ENCODE data around the gene CDH13.

The CDH13 gene

DNA sequence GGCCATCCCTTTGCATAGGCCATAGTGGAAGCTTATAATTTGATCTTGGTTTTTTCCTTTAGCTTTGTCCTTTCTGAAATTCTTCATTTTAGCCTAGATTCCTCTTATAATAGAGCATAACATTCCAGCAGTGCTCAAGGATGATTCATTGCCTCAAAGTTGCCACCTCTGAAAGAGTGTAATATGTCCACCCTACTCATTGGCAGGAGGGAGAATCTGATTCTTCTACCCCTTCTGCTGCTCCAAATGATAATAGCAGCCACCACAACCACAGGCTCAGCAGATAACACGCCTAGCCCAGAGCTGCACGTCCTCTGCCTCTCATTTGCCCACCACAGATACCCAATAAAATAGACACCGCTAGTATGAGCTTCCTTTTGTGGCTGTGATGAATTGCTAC is 843.6 kb downstream of the CDH13 start:
- DNase-seq = no peak

DNA sequence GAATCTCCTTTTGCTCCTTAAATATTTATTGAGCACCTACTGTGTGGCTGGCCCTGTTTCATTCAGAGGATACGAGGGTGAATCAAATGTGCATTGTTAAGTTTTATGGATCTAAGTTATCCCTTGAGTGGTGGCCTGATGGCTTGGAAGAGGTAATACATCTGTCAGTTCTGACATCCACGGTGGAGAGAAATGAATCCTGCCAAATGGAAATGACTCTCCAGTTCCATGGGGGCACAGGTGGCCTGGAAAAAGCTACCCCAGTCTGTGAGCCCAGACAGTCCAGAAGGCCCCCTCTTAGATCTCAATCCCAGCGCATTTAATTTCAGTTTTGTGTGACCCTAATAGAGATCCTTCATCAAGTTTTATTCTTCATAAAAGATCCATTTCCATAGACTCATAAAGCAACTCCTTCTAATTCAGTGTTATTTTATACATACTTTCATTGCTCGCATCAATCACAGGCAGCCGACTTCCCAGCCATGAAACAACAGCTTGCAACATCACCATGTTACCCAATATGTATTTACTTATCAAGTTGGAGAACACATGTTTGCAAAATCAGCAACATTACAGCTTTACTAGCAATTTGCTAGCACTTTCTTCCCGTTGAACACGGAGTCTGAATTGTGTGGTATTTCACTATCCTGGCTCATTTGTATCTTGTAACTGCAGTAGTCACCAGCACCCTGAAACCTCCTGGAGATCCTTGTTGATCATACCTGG is 846.2 kb downstream of the CDH13 start:
- DNase-seq = no peak

DNA sequence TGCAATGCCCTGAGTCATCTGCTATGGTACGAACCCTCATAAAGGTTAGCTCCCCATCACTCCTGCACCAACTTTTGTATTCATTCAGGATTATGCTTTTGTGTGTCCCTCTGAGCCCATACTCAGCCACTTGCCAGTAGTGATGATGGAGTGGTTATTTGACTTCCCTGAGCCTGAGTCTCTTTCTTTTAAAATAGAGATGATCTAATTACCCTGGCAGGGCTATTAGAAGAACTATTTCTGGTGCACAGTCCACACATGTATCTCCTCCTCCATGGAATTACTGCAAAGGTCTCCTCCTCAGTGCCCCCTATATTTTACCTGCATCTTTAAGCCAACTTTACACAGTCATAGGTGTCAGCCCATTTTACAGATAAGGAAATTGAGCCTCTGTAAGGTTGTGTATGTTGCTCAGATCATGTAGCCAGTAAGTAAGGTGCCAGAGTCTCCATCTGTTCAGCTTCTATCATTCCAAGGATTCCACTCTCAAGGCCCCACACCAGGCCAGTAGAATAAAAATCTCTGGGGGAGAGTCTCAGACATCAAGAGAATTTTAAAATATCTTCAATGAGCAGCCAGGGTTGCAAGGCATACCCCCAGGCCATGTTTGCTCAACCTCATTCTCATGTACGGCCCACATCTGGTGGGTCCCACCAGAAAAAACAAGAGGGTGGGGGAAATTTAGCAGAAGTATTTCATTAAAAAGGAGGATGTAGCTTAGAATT is 847.3 kb downstream of the CDH13 start:
- no peak for DNase-seq

DNA sequence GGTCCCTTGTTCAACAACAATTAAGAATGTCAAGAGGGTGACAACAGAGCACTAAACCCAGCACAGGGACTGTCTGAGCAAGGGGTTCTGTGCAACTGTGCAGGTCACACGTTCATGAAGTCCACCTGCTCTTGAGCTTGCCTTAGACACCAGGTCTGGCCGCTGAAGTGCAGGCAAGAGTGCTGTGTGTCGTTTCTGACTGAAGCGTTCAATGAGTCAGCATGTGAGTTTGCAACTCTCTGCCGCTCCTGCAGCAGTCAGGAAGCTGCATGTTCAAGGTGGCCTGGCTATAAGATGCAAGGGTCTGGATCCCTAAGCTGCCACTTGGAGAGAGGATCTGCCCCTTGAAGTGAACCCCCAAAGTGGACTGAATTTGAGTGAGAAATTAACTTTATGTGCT is 848.3 kb downstream of the CDH13 start:
- DNase-seq = no peak

DNA sequence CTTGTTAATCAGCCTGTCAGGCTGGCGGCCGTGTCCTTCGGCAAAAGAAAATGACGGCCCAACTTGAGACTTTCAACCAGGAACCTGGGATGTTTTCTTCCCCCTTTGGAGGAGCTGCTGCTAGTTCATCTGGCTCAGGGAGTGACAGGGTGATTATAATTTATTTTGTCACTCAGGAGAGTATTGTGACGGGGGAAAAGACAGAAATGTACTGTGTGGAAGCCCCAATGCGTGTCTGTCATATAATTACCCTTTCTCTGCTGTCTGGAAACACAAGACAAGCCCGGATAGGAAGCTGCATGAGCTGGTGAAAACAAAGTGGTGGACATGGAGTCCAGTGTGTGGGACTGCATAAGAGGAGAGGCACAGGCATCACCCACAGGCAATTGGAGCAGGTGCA is 854.8 kb downstream of the CDH13 start:
- DNase-seq = no peak

DNA sequence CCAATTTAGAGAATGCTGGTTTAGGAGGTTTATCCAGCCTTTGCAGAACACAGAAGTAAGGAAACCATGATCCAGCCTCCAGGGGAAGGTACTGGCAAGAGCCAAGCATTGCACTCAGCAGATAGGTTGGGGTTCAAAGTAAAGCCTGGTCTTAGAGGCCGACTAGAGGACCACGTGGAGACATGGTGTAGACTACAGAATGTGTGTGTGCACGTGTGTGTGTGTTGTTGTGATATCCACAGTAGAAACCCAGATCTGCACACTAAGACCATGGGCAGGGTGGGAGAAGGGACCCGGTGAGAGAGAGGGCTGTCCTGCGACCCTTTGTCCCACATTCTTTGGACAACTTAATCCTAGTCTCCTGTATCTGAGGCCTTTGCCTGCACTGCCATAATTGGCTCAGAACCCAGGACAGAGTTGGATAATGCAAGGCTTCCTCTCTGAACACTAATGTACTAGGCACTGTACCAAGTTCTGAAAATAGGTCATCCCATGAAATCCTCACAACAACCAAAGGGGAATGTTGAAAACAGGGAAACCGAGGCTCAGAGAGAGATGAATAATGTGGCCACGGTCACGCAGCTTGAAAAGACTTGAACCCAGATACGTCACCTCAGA is 855.9 kb downstream of the CDH13 start:
- DNase-seq = no peak

DNA sequence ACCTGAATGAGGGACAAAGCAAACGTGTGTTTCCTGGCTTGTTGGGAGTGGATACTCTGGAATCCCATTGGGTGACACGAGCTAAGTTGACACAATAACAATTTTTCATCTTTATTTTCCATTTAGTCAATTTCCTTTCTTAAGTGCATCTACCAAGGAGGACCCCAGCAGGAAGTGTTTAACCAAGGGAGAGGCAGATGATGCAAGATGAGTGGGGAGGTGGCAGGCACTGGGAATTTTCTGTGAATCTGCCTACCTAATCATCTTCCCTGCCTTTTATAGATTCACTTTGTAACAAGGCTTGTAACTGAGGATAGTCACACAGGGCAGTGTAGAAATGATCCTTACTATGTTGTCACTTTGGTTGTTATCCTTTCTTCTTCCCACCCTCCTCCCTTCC is 863.3 kb downstream of the CDH13 start:
- DNase-seq = no peak

DNA sequence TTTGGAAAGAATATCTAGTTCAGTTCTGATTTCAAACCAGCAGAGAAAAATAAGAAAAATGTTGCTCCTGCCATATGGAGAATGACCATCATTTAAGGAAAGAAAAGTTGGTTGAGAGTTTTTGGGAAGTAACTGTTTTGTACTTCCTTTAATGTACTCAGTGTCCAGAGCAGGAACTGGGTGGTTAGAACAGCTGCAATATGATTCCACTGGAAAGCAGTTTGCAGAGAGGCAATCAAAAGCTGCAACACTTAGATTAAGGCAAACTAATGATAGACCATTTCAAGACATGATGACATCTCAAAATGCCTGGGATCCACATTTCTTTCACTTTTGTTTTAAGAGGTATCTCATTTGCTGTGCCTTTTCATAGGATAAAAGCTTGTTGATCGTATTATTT is 867.7 kb downstream of the CDH13 start:
- no peak for DNase-seq

DNA sequence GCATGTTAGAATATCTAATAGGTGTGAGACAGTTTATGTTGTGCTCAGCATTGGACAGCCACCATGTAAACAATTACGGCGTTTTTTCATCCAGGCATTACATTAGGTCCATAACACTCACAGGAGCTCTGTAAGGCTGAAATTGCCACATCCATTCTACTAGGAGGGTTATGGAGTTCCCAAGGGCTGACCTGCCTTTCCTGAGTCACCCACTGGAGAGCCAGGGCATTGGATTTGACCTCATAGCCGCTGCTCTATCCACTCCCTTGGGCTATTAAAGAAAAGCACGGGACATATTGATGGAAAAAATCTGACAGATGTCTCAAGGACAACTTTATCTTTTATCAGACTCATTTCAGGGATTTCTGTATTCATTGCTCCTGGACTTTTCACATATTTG is 874.7 kb downstream of the CDH13 start:
- DNase-seq = no peak

DNA sequence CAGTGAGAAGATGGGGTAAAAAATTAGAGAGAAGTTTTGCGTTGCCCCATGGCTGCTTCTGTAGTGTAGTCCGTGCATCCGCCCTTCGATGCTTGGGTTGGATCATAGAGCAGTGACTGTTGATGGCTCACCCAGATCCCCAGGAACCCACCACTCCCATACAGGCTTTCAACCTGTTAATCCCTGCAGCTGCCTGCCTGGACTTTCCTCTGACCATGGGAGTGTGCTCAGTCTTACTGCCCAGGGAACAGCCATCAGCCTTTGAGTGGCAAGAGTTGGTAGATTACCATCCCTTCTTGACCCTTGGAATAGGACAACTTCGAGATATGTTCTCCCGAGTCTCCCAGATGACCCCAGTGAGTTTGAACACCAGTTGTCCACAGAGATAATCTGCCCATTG is 881.5 kb downstream of the CDH13 start:
- no peak for DNase-seq

DNA sequence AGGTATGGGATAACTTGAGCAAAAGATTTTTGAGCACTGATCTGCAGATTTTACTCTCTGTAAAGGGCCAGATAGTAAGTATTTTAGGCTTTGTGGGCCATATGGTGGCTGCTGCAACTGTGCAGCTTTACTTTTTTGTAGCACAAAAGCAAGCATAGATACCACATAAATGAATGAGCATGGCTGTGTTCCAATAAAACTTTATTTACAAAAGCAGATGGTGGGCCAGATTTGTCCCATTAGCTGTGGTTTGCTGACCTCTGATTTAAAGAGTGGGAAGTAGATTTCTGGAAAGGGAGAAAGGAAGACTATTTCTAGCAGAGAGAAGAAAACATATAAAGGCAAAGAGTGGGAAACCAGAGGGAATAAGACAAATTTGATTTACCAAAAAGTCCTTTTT is 882.5 kb downstream of the CDH13 start:
- DNase-seq = no peak

DNA sequence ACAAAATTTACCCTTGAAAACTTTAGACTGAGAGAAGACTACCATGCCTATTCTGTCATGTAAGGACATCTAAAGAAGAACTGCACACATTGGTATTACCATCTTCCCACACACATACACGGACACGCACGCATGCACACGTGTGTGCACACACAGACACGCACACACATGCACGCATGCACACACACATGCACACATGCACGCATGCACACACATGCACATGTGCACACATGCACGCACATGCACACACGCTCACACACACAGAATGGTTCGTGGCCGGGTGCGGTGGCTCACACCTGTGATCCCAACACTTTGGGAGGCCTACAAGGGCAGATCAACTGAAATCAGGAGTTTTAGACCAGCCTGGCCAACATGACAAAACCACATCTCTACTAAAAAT is 884.1 kb downstream of the CDH13 start:
- DNase-seq = no peak

DNA sequence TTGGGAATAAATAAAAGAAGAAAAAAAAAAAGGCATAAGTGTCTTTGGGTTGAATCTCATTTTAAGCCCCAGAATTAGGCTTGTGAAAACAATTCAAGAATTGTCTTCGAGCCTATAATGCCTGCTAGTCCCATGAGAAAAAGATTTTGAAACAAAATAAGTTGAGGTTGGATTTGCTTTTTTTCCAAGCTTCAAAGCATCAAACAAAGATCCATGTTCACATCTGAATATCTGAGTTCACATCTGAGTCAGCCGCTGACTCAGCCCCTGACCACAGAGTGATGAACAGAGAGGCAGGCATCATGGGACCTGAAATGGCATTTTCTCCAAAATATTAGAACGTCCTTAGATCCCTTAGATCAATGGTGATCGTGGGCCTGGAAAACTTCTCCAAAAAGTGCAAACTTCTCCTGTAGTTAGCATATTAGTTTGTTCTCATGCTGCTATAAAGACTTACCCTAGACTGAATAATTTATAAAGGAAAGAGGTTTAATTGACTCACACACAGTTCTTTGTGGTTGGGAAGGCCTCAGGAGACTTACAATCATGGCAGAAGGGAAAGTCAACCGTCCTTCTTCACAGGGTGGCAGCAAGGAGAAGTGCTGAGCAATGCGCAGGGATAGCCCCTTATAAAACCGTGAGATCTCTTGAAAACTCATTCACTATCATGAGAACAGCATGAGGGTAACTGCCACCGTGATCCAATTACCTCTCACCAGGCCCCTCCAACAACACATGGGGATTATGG is 886.4 kb downstream of the CDH13 start:
- DNase-seq = no peak

DNA sequence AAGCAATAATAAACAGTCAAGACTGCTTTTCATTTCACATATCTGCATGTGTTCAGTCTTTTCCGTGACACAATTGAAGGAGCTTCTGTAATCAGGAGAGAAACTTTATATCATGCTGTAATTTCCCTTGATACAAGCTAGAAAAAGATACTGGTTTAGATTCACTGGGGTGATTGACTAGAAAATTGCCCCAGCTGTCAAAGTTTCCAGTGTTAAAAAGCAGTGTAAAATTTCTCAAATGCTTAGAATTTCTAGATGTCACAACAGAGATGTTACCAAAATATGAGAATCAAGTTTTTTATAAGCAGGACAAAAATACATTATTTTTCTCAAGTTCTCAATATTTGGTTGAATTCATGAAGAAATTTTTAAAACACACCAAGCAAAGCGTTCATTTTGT is 888.6 kb downstream of the CDH13 start:
- no peak for DNase-seq

DNA sequence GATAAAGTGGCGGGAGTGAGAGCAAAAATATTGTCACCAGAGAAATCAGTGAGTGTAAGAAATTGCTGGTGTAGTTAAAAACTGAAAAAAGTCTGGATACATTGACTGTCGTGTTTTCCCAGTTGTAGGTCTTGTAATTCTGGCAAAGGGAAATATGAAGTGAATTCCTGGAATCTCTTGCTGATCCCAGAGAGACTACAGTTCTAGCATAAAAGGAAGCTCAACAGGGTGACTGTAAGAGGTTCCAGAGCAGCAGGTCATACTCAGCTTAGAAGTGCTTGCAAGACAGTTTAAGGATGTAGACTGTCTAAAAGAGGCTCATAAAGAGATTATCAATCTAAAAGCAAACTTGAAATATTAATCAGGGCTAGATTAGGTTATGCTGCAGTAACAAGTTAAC is 890.2 kb downstream of the CDH13 start:
- no peak for DNase-seq

DNA sequence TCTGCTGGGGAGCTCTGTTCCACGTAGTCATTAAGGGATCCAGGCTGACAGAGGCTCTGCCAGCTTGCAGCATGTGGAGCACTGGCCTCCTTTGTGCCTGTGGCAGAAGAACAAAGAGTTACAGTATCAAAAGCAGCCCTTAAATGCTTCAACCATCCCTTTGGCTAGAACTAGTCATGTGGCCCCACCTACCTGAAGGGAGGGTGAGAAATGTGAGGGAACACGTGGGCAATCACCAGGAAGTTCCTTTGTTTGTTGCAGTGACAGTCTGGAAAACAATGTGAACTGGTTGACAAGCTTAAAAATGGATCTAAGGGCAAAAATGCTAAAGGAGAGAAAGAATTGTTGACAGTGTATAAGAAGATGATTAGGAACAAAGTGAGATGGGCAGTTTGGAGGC is 890.6 kb downstream of the CDH13 start:
- no peak for DNase-seq

DNA sequence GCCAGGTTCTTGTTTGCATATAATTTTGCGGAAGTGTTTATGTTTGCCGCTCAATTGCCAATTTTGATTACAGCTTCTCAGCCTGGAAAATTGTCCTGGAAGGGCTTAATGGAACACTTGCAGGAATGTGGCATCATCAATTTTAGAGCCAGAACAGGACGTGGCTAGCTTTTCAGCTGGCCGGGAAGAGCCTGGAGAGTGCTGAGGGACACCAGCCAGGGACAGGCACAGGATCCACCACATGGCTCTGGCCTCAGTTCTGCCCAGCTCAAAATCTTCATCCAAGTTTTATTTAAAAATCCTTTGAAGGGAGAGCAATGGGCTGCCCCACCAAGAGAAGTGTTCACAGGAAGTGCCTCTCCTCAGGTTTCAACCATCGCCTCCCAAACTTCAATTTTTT is 893.8 kb downstream of the CDH13 start:
- no peak for DNase-seq

DNA sequence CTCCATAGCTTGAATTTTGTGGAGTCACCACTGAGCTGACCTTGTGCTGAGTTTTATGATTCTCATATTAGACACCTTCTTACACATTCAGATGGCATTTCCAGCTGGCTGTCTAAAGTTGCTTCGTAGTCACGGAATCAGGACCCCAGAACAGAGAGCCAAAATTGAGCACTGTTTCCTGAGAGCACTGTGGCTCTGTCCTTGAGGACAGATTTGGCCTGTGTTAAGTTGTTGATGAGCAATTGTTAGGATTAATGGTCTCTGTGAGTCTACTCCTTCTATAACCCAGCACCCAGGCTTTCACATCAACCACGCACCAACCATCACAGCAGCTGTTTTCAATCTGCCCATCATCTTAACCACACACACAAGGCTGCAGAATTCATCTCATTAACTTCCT is 903.5 kb downstream of the CDH13 start:
- DNase-seq = no peak

DNA sequence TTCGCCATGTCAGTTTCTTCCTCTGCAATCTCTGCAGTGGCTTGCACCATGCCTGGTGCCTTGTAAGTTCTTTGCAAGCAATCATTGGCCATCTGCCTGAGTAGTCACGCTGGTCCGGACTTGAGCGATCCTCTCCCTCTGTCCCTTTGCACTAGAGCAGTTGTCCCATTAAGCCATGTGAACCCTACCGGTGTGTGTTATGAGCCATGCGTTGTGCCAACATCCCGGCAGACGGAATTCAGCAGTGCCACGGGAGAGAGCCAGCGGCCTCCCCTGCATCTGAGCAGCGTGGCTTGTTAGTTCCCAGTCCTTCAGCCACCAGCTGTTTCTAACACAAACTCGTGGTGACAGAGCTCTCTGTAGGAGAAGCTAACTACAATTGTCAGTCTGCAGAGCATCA is 905.9 kb downstream of the CDH13 start:
- DNase-seq = no peak

DNA sequence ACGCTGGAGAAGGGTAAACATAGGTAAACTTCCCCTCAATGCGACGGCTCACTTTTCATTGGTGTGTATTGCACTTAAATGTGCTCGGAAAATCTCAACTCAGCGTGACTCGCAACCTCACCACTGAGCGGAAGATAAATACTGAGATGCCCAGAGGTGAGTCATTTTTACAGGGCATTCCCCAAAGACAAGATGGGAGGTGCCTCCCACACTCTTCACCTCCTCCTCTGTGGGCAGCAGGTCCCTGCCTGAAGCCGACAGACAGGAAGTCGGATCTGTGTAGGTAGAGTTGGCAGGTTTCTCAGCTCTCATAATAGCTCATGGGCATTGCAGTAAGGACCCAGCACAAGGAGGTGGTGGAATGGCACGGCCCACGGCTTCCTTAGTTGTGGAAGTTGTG is 906.4 kb downstream of the CDH13 start:
- DNase-seq = no peak

DNA sequence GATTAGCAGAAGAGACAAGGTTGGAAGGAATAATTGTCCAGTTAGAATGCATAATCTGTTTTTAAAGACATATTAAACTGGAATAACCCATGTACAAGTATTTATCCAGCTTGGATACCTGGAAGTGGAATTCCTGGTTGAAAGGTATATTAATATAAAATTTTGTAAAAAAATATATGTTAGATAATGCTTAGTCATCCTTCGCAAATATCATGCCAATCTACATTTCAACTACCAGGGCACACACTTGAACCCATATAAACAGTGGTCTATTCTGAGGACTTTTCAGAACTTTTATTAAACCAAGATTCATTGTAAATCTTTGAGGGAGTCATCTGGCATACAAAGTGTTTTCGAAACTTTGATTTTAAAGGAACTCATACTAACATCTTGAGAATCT is 911.9 kb downstream of the CDH13 start:
- no peak for DNase-seq

DNA sequence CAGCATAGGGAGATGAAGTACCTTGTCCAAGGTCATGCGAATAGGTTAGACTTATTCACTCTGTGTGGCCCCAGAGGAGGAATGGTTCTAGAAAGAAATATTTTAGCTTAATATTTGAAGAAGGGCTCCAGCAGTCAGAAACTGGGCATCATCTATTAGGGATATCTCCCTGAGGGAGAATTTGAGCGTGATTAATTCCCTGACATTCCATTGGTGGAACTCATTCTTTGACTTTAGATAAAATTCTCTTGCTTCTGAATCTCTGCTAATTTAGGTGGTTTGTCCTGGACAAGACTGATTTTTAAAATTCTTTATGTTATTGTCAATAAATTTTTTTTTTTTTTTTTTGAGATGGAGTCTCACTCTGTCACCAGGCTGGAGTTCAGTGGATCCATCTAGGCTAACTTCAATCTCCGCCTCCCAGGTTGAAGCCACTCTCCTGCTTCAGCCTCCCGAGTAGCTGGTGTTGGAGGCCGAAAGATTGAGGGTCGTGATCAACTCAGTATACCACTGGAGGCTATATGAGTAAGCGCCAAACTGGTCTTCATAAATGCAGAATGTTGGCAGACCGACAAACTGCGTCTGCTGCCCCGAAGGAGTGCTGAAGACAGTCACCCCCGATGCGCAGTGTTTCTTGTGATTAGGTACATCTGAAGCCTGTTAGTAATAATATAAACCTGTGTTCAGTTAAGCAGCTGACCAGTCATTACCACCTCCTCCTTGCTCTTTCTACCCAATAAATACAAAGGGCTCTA is 913.1 kb downstream of the CDH13 start:
- no peak for DNase-seq

DNA sequence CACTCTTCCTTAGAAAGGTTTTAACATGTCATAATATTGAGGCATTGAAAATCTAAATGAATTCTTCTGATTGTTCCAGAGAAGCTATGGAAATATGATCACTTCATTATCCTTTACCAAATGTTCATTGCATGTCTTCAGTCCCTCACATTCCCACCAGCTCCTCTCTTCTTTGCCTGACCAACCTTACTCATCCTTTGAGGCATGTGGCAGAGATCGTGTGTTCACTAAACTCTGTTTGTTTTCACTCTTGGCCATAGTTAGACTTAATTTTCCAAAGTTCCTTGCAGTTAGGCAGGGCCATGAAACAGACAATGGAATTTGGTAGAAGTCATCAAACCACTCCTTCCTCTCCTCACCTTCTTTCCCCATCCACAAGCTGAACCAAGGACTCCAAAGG is 914.5 kb downstream of the CDH13 start:
- no peak for DNase-seq

Data from central memory CD4-positive, alpha-beta T cell (primary cell).